GM10847 (cell line): ENCODE results near the gene VSIG10L2.

Experiments
- POLR2A ChIP-seq: IDR thresholded peaks from 2 replicates; pipeline ENCODE4 v1.6.1; 2011; ENCODE audit not compliant: insufficient read length; ENCODE audit errors: extremely low read depth

VSIG10L2 gene

GRCh38 chr11:125950696-125951651 is 5.1 kb downstream of the VSIG10L2 start:
- no peak for TF ChIP-seq POLR2A

- no peak for TF ChIP-seq POLR2A
Observed at GRCh38 chr11:125951731-125952130, 5.9 kb downstream of the VSIG10L2 start.

GRCh38 chr11:125952559-125952958 is 6.7 kb downstream of the VSIG10L2 start:
- TF ChIP-seq POLR2A, result no peak

- TF ChIP-seq POLR2A, result no peak
Observed at GRCh38 chr11:125952973-125953372, 7.1 kb downstream of the VSIG10L2 start.

- TF ChIP-seq POLR2A, result no peak
Observed at GRCh38 chr11:125953401-125953935, 7.6 kb downstream of the VSIG10L2 start.

GRCh38 chr11:125954123-125954944 is 8.5 kb downstream of the VSIG10L2 start:
- TF ChIP-seq POLR2A, result no peak

- TF ChIP-seq POLR2A, result no peak
Observed at GRCh38 chr11:125954945-125955640, 9.2 kb downstream of the VSIG10L2 start.

- no peak for TF ChIP-seq POLR2A
Observed at GRCh38 chr11:125955856-125956255, 10.0 kb downstream of the VSIG10L2 start.

- no peak for TF ChIP-seq POLR2A
Observed at GRCh38 chr11:125956391-125957134, 10.7 kb downstream of the VSIG10L2 start.

- no peak for TF ChIP-seq POLR2A
Observed at GRCh38 chr11:125957618-125958332, 11.9 kb downstream of the VSIG10L2 start.

GRCh38 chr11:125958872-125959400 is 13.1 kb downstream of the VSIG10L2 start:
- no peak for TF ChIP-seq POLR2A

GRCh38 chr11:125959511-125959910 is 13.7 kb downstream of the VSIG10L2 start:
- no peak for TF ChIP-seq POLR2A

- TF ChIP-seq POLR2A, result no peak
Observed at GRCh38 chr11:125959931-125960330, 14.1 kb downstream of the VSIG10L2 start.
